ENCODE results near the gene STMN3. TPM values are rescaled to one million over a fixed set of nuclear protein-coding genes. Genes with fewer than 3 reads are reported as not detected.

Gene STMN3
- total RNA-seq, 1 experiment from 2014 or later, result 138 TPM

DNA sequence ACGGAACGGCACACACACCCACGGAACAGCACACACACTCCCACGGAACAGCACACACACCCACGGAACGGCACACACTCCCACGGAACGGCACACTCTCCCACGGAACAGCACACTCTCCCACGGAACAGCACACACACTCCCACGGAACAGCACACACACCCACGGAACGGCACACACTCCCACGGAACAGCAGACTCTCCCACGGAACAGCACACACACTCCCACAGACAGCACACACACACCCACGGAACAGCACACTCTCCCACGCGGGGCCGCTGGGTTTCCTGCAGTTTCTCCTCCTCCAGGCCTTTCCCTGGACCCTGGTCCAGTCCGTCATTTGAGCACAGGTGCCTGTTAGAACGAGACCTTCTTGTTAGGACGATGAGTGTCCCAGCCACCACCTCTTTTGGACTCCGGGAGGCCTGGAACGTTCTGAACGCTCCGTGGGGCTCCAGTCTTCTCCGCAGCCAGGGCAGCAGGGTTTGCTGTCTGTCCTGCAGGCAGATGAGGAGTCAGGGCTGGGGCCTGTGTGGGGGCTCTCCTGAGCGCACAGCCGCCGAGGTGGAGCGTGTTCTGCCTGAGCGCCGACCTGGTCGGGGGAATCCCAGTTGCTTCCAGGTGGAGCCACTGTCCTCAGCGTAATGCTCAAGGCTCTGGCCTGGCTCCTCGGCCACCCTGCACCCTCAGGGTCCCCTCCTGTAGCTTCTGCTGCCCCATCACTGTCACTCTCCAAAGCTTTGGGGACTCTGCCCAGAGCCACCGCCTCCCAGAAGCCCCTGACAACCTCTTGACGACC is 25.6 kb upstream of the STMN3 start:
- peaks cover 24 to 34% of the 10 kb centered on the region in 2 experiments for H3K4me1 ChIP-seq (ENCODE audit: control insufficient read depth in 1 of 2, insufficient read depth in 2 of 2, low read length in 2 of 2)
- H2AFZ ChIP-seq (ENCODE audit: low read depth, low read length, poor library complexity, severe bottlenecking), result no peak overlapping the region
- no TSS peak for BruUV-seq (replicated peaks)
- no peaks in the 10 kb centered on the region for H3K27me3 ChIP-seq (ENCODE audit: insufficient read depth, low read length)
- ATAC-seq, result no peak
- intact Hi-C loops (cut with micrococcal nuclease), result no loop called here
- H3K9me2 ChIP-seq (ENCODE audit: insufficient read depth), result no peaks in the 10 kb centered on the region
- no peak for TF ChIP-seq ZNF274 (IDR thresholded peaks at IDR 0.05; ENCODE audit: low read depth, low read length)
- TF ChIP-seq, protein P1, sequence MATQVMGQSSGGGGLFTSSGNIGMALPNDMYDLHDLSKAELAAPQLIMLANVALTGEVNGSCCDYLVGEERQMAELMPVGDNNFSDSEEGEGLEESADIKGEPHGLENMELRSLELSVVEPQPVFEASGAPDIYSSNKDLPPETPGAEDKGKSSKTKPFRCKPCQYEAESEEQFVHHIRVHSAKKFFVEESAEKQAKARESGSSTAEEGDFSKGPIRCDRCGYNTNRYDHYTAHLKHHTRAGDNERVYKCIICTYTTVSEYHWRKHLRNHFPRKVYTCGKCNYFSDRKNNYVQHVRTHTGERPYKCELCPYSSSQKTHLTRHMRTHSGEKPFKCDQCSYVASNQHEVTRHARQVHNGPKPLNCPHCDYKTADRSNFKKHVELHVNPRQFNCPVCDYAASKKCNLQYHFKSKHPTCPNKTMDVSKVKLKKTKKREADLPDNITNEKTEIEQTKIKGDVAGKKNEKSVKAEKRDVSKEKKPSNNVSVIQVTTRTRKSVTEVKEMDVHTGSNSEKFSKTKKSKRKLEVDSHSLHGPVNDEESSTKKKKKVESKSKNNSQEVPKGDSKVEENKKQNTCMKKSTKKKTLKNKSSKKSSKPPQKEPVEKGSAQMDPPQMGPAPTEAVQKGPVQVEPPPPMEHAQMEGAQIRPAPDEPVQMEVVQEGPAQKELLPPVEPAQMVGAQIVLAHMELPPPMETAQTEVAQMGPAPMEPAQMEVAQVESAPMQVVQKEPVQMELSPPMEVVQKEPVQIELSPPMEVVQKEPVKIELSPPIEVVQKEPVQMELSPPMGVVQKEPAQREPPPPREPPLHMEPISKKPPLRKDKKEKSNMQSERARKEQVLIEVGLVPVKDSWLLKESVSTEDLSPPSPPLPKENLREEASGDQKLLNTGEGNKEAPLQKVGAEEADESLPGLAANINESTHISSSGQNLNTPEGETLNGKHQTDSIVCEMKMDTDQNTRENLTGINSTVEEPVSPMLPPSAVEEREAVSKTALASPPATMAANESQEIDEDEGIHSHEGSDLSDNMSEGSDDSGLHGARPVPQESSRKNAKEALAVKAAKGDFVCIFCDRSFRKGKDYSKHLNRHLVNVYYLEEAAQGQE (IDR thresholded peaks at IDR 0.05; ENCODE audit: low read depth), result no peak
- no peak for TF ChIP-seq SP1 (IDR thresholded peaks at IDR 0.05; ENCODE audit: low read depth)
- TF ChIP-seq EZH2 (IDR thresholded peaks at IDR 0.05), result no peak
- ChIA-PET CTCF (no interaction called here), RAD21 (ENCODE audit: low non-redundant PET in 1 of 2, low total read pairs in 2 of 2, uncharacterized antibody in 2 of 2, unreplicated experiment in 2 of 2) (no interaction called here), POLR2A (no interaction called here)
- no peak for DNase-seq (ENCODE audit: low read depth, low spot score)
- no peaks in the 10 kb centered on the region for H3K9me3 ChIP-seq (ENCODE audit: control insufficient read depth in 1 of 2, insufficient read depth in 1 of 2, low read depth in 1 of 2, low read length in 2 of 2)
- peaks cover 4 to 6% of the 10 kb centered on the region in 2 experiments; a peak in 3 of 4 replicates for H3K36me3 ChIP-seq (ENCODE audit: control insufficient read depth in 1 of 2, insufficient read depth in 2 of 2, low read length in 2 of 2)
- H3K4me3 ChIP-seq (replicated peaks in 1 of 2; ENCODE audit: low read depth in 1 of 2, low read length in 2 of 2), result no peak overlapping the region
- no peak overlapping the region; the same call in 1 of the 2 replicates for H3K27ac ChIP-seq (ENCODE audit: low read depth, low read length)
- peaks cover 11% of the 10 kb centered on the region for H3K79me2 ChIP-seq (ENCODE audit: insufficient read depth, low read length)
- no peak overlapping the region for H3K4me2 ChIP-seq (ENCODE audit: low read length)
- no peaks in the 10 kb centered on the region for H4K20me1 ChIP-seq (ENCODE audit: insufficient read depth)
- H3K9ac ChIP-seq (ENCODE audit: low read length), result no peak overlapping the region

DNA sequence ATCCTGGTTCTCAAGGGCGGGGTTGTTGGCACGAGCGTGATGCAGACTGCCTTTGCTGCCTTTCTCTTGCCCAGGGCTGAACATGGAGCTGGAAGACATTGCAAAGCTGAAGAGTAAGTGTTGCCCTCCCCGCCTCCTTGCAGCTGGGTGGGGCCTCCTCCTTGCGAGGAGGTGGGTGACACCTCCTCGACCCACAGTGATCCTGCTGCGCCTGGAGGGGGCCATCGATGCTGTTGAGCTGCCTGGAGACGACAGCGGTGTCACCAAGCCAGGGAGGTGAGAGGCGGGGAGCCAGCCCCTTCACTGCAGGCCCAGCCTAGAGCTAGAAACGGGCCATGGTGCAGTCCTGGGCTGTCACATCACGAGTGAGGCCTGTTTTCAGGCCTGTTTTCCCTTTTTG is 24.8 kb upstream of the STMN3 start:
- Histone ChIP-seq H3K4me2 (ENCODE audit: low read length) (no peak overlapping the region), H3K9me3 (ENCODE audit: control insufficient read depth in 1 of 2, insufficient read depth in 1 of 2, low read depth in 1 of 2, low read length in 2 of 2) (no peaks in the 10 kb centered on the region), H3K9me2 (ENCODE audit: insufficient read depth) (no peaks in the 10 kb centered on the region), H3K79me2 (ENCODE audit: insufficient read depth, low read length) (peaks cover 3% of the 10 kb centered on the region; the same call in 1 of the 2 replicates), H3K36me3 (ENCODE audit: control insufficient read depth in 1 of 2, insufficient read depth in 2 of 2, low read length in 2 of 2) (peaks cover 4 to 5% of the 10 kb centered on the region in 2 experiments; a peak in 3 of 4 replicates), H4K20me1 (ENCODE audit: insufficient read depth) (no peaks in the 10 kb centered on the region), H3K27ac (ENCODE audit: low read depth, low read length) (no peak overlapping the region; the same call in 1 of the 2 replicates), H3K4me3 (replicated peaks in 1 of 2; ENCODE audit: low read depth in 1 of 2, low read length in 2 of 2) (no peak overlapping the region), H3K9ac (ENCODE audit: low read length) (no peak overlapping the region), H2AFZ (ENCODE audit: low read depth, low read length, poor library complexity, severe bottlenecking) (no peak overlapping the region), H3K4me1 (ENCODE audit: control insufficient read depth in 1 of 2, insufficient read depth in 2 of 2, low read length in 2 of 2) (peaks cover 16 to 26% of the 10 kb centered on the region in 2 experiments), H3K27me3 (ENCODE audit: insufficient read depth, low read length) (no peaks in the 10 kb centered on the region)
- no peak for TF ChIP-seq POLR2A (IDR thresholded peaks at IDR 0.05; ENCODE audit: borderline replicate concordance, extremely low read depth, insufficient read depth, insufficient read length)
- TF ChIP-seq, protein P1 (IDR thresholded peaks at IDR 0.05; ENCODE audit: low read depth), result no peak
- TF ChIP-seq, protein P2, sequence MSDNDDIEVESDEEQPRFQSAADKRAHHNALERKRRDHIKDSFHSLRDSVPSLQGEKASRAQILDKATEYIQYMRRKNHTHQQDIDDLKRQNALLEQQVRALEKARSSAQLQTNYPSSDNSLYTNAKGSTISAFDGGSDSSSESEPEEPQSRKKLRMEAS (IDR thresholded peaks at IDR 0.05), result no peak
- no peak for TF ChIP-seq SIN3A (IDR thresholded peaks at IDR 0.05; ENCODE audit: low read depth)
- DNase-seq (ENCODE audit: low read depth, low spot score) (no peak), ATAC-seq (no peak)
- ChIA-PET POLR2A (no interaction called here), CTCF (no interaction called here), RAD21 (ENCODE audit: low non-redundant PET in 1 of 2, low total read pairs in 2 of 2, uncharacterized antibody in 2 of 2, unreplicated experiment in 2 of 2) (no interaction called here)
- intact Hi-C loops (cut with micrococcal nuclease), result no loop called here
- BruUV-seq (replicated peaks), result no TSS peak
